Spleen (tissue), 7 donors: ENCODE measurements around the gene DACT1.

Experiments used
- CTCF ChIP-seq, 11 experiments: fragments of 200-600 bp in 7 of 11; fragments of 450-650 bp in 4 of 11; sonication (generic) in 4 of 11; IDR thresholded peaks in 8 of 11; conservative IDR thresholded peaks in 3 of 11; 1 replicate in 7 of 11; 2 replicates in 4 of 11; pipeline versions ENCODE4 v1.4.0 to v1.8.0; 2016 to 2021; ENCODE audit warnings: antibody characterized with exemption in 11 of 11, inconsistent platforms in 4 of 11, mild to moderate bottlenecking in 1 of 11
- POLR2AphosphoS5 ChIP-seq, 3 donors: sonication (generic); formaldehyde crosslinking; IDR thresholded peaks; one replicate each; pipeline ENCODE4 v1.5.1; 2017; ENCODE audit warnings: antibody characterized with exemption in 3 of 3
- donor health status: DM: no; HTN: no; CAD: no; lungs with moderate emphysema.
- donor health status: DM: no; HTN: no; CAD: no.
- donor health status: DM: no; HTN: no; CAD: no.

- no peak for TF ChIP-seq CTCF (IDR thresholded peaks at IDR 0.05 in 8 of 11, conservative IDR thresholded peaks at IDR 0.05 in 3 of 11)
- TF ChIP-seq POLR2AphosphoS5 (IDR thresholded peaks at IDR 0.05) = no peak
Measured at GRCh38 chr14:58605465-58605864, 32.3 kb upstream of the DACT1 start.
